Smooth muscle cell (in vitro differentiated cells): ENCODE results near the gene UQCC3. TPM values are rescaled to one million over a fixed set of nuclear protein-coding genes. Genes with fewer than 3 reads are reported as not detected.

Experiments used
- DNase-seq: peaks from one replicate; lab custom pipeline; 2025; ENCODE audit not compliant: unreplicated experiment; lab: John Stamatoyannopoulos, UW
- H2AFZ ChIP-seq: fragments of 200-600 bp; sonication (generic); 2 replicates; pipeline ENCODE4 v1.6.0; 2016; ENCODE audit warnings: antibody characterized with exemption, low read depth, mild to moderate bottlenecking
- H3F3A ChIP-seq: fragments of 200-600 bp; sonication (generic); 2 replicates; pipeline ENCODE4 v1.6.0; 2017; ENCODE audit warnings: antibody characterized with exemption, low read depth
- H3K27ac ChIP-seq: fragments of 200-600 bp; sonication (generic); 2 replicates; pipeline ENCODE4 v1.5.1; 2016; ENCODE audit warnings: low read depth, mild to moderate bottlenecking
- H3K27me3 ChIP-seq: fragments of 200-600 bp; sonication (generic); 2 replicates; pipeline ENCODE4 v1.6.1; 2016; ENCODE audit warnings: low read depth, mild to moderate bottlenecking
- H3K36me3 ChIP-seq: fragments of 200-600 bp; sonication (generic); 2 replicates; pipeline ENCODE4 v1.5.1; 2016; ENCODE audit warnings: low read depth
- H3K4me1 ChIP-seq: fragments of 200-600 bp; sonication (generic); 2 replicates; pipeline ENCODE4 v1.5.1; 2016; ENCODE audit warnings: low read depth
- H3K4me2 ChIP-seq: fragments of 200-600 bp; sonication (generic); 2 replicates; pipeline ENCODE4 v1.6.0; 2016; ENCODE audit warnings: mild to moderate bottlenecking
- H3K4me3 ChIP-seq: fragments of 200-600 bp; sonication (generic); 2 replicates; pipeline ENCODE4 v1.5.1; 2016; ENCODE audit warnings: mild to moderate bottlenecking
- H3K79me2 ChIP-seq: fragments of 200-600 bp; sonication (generic); 2 replicates; pipeline ENCODE4 v1.6.0; 2016; ENCODE audit warnings: low read depth, mild to moderate bottlenecking
- H3K9ac ChIP-seq: fragments of 200-600 bp; sonication (generic); 2 replicates; pipeline ENCODE4 v1.6.0; 2016; ENCODE audit warnings: low read depth
- H3K9me3 ChIP-seq: fragments of 200-600 bp; sonication (generic); replicated peaks from 2 replicates; pipeline ENCODE4 v1.5.1; 2016; ENCODE audit warnings: low read depth
- H4K20me1 ChIP-seq: fragments of 200-600 bp; sonication (generic); 2 replicates; pipeline ENCODE4 v1.6.0; 2016; ENCODE audit warnings: low read depth
- WGBS: methylation state at CpG from one replicate; pipeline ENCODE4 v1.1.7; 2016; ENCODE audit warnings: low lambda C conversion rate; 5-methylcytosine and 5-hydroxymethylcytosine counted together
- polyA plus RNA-seq: library from polyadenylated mRNA; unstranded; fragments of >200 nt; fragmentation: Nextera tagmentation; extraction: Ambion mirVana; gene quantifications from 2 replicates; pipeline ENCODE4 v1.2.1, GENCODE V29; 2016
- small RNA-seq: library from RNA; depleted of rRNA; stranded (forward); fragments of <200 nt; gene quantifications from one replicate; pipeline ENCODE3, GENCODE V24; 2014
- total RNA-seq: library from RNA; depleted of rRNA; stranded (reverse); fragments of >200 nt; gene quantifications from 2 replicates; pipeline ENCODE4 v1.2.3, GENCODE V29; 2014
- TF ChIP-seq, protein P1 (sequence below): fragments of 200-600 bp; sonication (generic); IDR thresholded peaks from 2 replicates; pipeline ENCODE4 v1.5.1; 2017; ENCODE audit warnings: borderline replicate concordance, mild to moderate bottlenecking, antibody characterized with exemption; ENCODE audit not compliant: insufficient read depth, poor library complexity, severe bottlenecking

Gene UQCC3
- total and polyA plus RNA-seq, 2 experiments from 2014 or later: 7.7 to 14.4 TPM

GRCh38 chr11:62719302-62719978 is 48.0 kb downstream of the UQCC3 start:
- peaks cover 35% of the 10 kb centered on the region for H3F3A ChIP-seq
- no peak overlapping the region for H3K27ac ChIP-seq
- H3K4me2 ChIP-seq: no peak overlapping the region
- peaks cover 31% of the 10 kb centered on the region for H3K36me3 ChIP-seq
- H2AFZ ChIP-seq: no peak overlapping the region
- no peaks in the 10 kb centered on the region for H3K9me3 ChIP-seq
- peaks cover 5% of the 10 kb centered on the region for H3K4me1 ChIP-seq
- H3K4me3 ChIP-seq: no peak overlapping the region
- peaks cover 31% of the 10 kb centered on the region for H4K20me1 ChIP-seq
- WGBS: 96% methylated on average over 2 of the region's 2 CpGs
- TF ChIP-seq, protein P1, sequence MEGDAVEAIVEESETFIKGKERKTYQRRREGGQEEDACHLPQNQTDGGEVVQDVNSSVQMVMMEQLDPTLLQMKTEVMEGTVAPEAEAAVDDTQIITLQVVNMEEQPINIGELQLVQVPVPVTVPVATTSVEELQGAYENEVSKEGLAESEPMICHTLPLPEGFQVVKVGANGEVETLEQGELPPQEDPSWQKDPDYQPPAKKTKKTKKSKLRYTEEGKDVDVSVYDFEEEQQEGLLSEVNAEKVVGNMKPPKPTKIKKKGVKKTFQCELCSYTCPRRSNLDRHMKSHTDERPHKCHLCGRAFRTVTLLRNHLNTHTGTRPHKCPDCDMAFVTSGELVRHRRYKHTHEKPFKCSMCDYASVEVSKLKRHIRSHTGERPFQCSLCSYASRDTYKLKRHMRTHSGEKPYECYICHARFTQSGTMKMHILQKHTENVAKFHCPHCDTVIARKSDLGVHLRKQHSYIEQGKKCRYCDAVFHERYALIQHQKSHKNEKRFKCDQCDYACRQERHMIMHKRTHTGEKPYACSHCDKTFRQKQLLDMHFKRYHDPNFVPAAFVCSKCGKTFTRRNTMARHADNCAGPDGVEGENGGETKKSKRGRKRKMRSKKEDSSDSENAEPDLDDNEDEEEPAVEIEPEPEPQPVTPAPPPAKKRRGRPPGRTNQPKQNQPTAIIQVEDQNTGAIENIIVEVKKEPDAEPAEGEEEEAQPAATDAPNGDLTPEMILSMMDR: no peak
- DNase-seq: no peak
- peaks cover 76% of the 10 kb centered on the region for H3K79me2 ChIP-seq
- H3K9ac ChIP-seq: no peak overlapping the region
- H3K27me3 ChIP-seq: no peaks in the 10 kb centered on the region

DNA sequence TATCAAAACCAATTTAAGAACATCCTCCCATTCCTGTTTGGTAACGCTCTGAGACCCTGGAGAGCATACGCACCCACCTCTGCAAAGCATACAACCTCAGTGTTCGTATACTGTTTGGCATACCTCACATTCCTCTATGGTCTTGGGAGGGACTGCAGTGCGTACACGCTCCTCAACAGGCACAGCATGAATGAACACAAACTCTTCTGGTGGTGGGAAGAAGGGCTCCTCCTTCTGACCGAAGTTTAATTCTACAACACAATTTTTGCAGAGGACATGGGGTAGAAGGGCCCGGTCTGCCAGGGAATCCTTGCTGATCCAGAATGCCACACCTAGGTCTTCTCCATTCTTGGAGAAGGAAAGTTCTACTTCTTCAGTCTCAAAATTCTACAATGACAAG is 50.5 kb downstream of the UQCC3 start:
- H3F3A ChIP-seq: peaks cover 24% of the 10 kb centered on the region
- H3K9ac ChIP-seq: no peak overlapping the region
- H2AFZ ChIP-seq: no peak overlapping the region
- H3K79me2 ChIP-seq: peaks cover 88% of the 10 kb centered on the region
- no peak overlapping the region for H3K4me3 ChIP-seq
- no peak overlapping the region for H3K4me2 ChIP-seq
- H3K9me3 ChIP-seq: no peaks in the 10 kb centered on the region
- peaks cover 31% of the 10 kb centered on the region for H3K36me3 ChIP-seq
- 80% methylated on average over 7 of the region's 7 CpGs for WGBS
- no peak for DNase-seq
- H3K27me3 ChIP-seq: no peaks in the 10 kb centered on the region
- TF ChIP-seq, protein P1: no peak
- H4K20me1 ChIP-seq: peaks cover 53% of the 10 kb centered on the region
- H3K27ac ChIP-seq: no peak overlapping the region
- H3K4me1 ChIP-seq: peaks cover 16% of the 10 kb centered on the region

Small RNAs within 50 kb of the gene (small RNA-seq; reads per million reads assigned to genes)
- not detected for gene SNORA57

Other genes with a start within 250 kb of the UQCC3 start
- gene AHNAK, start 124.9 kb upstream of the UQCC3 start, total RNA-seq: 229 and 240 TPM in 2 replicates
- gene AHNAK, start 124.9 kb upstream of the UQCC3 start, polyA plus RNA-seq: 27.2 and 58.8 TPM in 2 replicates
- gene EEF1G, start 97.8 kb upstream of the UQCC3 start, total RNA-seq: 773 and 864 TPM in 2 replicates
- gene EEF1G, start 97.8 kb upstream of the UQCC3 start, polyA plus RNA-seq: 433 and 463 TPM in 2 replicates
- 3.0 and 5.5 TPM in 2 replicates for gene TUT1, start 80.2 kb upstream of the UQCC3 start, total RNA-seq
- gene TUT1, start 80.2 kb upstream of the UQCC3 start, polyA plus RNA-seq: 15.9 and 18.6 TPM in 2 replicates
- gene MTA2, start 69.8 kb upstream of the UQCC3 start, total RNA-seq: 57.0 and 65.9 TPM in 2 replicates
- gene MTA2, start 69.8 kb upstream of the UQCC3 start, polyA plus RNA-seq: 20.5 and 22.7 TPM in 2 replicates
- 20.6 and 35.0 TPM in 2 replicates for gene EML3, start 58.9 kb upstream of the UQCC3 start, total RNA-seq
- gene EML3, start 58.9 kb upstream of the UQCC3 start, polyA plus RNA-seq: 36.8 and 47.2 TPM in 2 replicates
- 0.63 and 4.0 TPM in 2 replicates for gene ROM1, start 58.4 kb upstream of the UQCC3 start, total RNA-seq
- 0.91 and 1.4 TPM in 2 replicates for gene ROM1, start 58.4 kb upstream of the UQCC3 start, polyA plus RNA-seq
- gene B3GAT3, start 49.7 kb upstream of the UQCC3 start, total RNA-seq: 19.3 and 20.0 TPM in 2 replicates
- 66.9 and 73.8 TPM in 2 replicates for gene B3GAT3, start 49.7 kb upstream of the UQCC3 start, polyA plus RNA-seq
- 176 and 186 TPM in 2 replicates for gene GANAB, start 25.1 kb upstream of the UQCC3 start, total RNA-seq
- 194 and 225 TPM in 2 replicates for gene GANAB, start 25.1 kb upstream of the UQCC3 start, polyA plus RNA-seq
- 7.3 and 8.2 TPM in 2 replicates for gene INTS5, start 18.4 kb upstream of the UQCC3 start, total RNA-seq
- gene INTS5, start 18.4 kb upstream of the UQCC3 start, polyA plus RNA-seq: 11.9 and 13.2 TPM in 2 replicates
- gene C11orf98, start 6.5 kb upstream of the UQCC3 start, total RNA-seq: 54.4 and 68.4 TPM in 2 replicates
- gene C11orf98, start 6.5 kb upstream of the UQCC3 start, polyA plus RNA-seq: 101 and 114 TPM in 2 replicates
- 1.3 and 4.9 TPM in 2 replicates for gene CSKMT, start 6.4 kb upstream of the UQCC3 start, total RNA-seq
- gene CSKMT, start 6.4 kb upstream of the UQCC3 start, polyA plus RNA-seq: 1.4 and 9.8 TPM in 2 replicates
- gene LBHD1, start 594 bp downstream of the UQCC3 start, total RNA-seq: 1.5 and 5.6 TPM in 2 replicates
- gene LBHD1, start 594 bp downstream of the UQCC3 start, polyA plus RNA-seq: 3.9 and 7.7 TPM in 2 replicates
- 52.2 and 58.1 TPM in 2 replicates for gene UBXN1, start 7.4 kb downstream of the UQCC3 start, total RNA-seq
- 73.5 and 78.4 TPM in 2 replicates for gene UBXN1, start 7.4 kb downstream of the UQCC3 start, polyA plus RNA-seq
- 0.76 and 1.3 TPM in 2 replicates for gene LRRN4CL, start 17.9 kb downstream of the UQCC3 start, total RNA-seq
- not detected in 2 replicates for gene LRRN4CL, start 17.9 kb downstream of the UQCC3 start, polyA plus RNA-seq
- 76.4 and 79.7 TPM in 2 replicates for gene BSCL2, start 35.8 kb downstream of the UQCC3 start, total RNA-seq
- gene BSCL2, start 35.8 kb downstream of the UQCC3 start, polyA plus RNA-seq: 115 and 123 TPM in 2 replicates
- gene GNG3, start 36.0 kb downstream of the UQCC3 start, total RNA-seq: 0.18 TPM in 1 of 2 replicates, not detected in the other
- gene GNG3, start 36.0 kb downstream of the UQCC3 start, polyA plus RNA-seq: 0.18 and 1.2 TPM in 2 replicates
- 14.3 and 19.4 TPM in 2 replicates for gene HNRNPUL2, start 55.8 kb downstream of the UQCC3 start, total RNA-seq
- 3.6 and 4.5 TPM in 2 replicates for gene HNRNPUL2, start 55.8 kb downstream of the UQCC3 start, polyA plus RNA-seq
- gene TTC9C, start 56.8 kb downstream of the UQCC3 start, total RNA-seq: 20.1 and 53.0 TPM in 2 replicates
- 46.9 and 49.3 TPM in 2 replicates for gene TTC9C, start 56.8 kb downstream of the UQCC3 start, polyA plus RNA-seq
- 3.3 TPM in 2 replicates for gene ZBTB3, start 82.5 kb downstream of the UQCC3 start, total RNA-seq
- 2.9 and 3.6 TPM in 2 replicates for gene ZBTB3, start 82.5 kb downstream of the UQCC3 start, polyA plus RNA-seq
- 147 and 197 TPM in 2 replicates for gene POLR2G, start 89.9 kb downstream of the UQCC3 start, total RNA-seq
- 192 and 220 TPM in 2 replicates for gene POLR2G, start 89.9 kb downstream of the UQCC3 start, polyA plus RNA-seq
- gene TAF6L, start 99.7 kb downstream of the UQCC3 start, total RNA-seq: 10.5 and 11.9 TPM in 2 replicates
- gene TAF6L, start 99.7 kb downstream of the UQCC3 start, polyA plus RNA-seq: 18.6 and 27.2 TPM in 2 replicates
- 96.0 and 103 TPM in 2 replicates for gene TMEM179B, start 115.7 kb downstream of the UQCC3 start, total RNA-seq
- gene TMEM179B, start 115.7 kb downstream of the UQCC3 start, polyA plus RNA-seq: 113 and 125 TPM in 2 replicates
- 43.2 and 47.8 TPM in 2 replicates for gene TMEM223, start 120.3 kb downstream of the UQCC3 start, total RNA-seq
- 40.8 and 46.8 TPM in 2 replicates for gene TMEM223, start 120.3 kb downstream of the UQCC3 start, polyA plus RNA-seq
- gene NXF1, start 133.8 kb downstream of the UQCC3 start, total RNA-seq: 33.4 and 35.4 TPM in 2 replicates
- 46.5 and 78.8 TPM in 2 replicates for gene NXF1, start 133.8 kb downstream of the UQCC3 start, polyA plus RNA-seq
- 44.6 and 52.6 TPM in 2 replicates for gene STX5, start 160.4 kb downstream of the UQCC3 start, total RNA-seq
- gene STX5, start 160.4 kb downstream of the UQCC3 start, polyA plus RNA-seq: 67.9 and 69.0 TPM in 2 replicates
- not detected in 2 replicates for gene TEX54, start 161.2 kb downstream of the UQCC3 start, total RNA-seq
- 1.4 and 3.1 TPM in 2 replicates for gene TEX54, start 161.2 kb downstream of the UQCC3 start, polyA plus RNA-seq
- gene WDR74, start 167.9 kb downstream of the UQCC3 start, total RNA-seq: 19.3 and 36.6 TPM in 2 replicates
- 41.3 and 46.1 TPM in 2 replicates for gene WDR74, start 167.9 kb downstream of the UQCC3 start, polyA plus RNA-seq
- 181 and 248 TPM in 2 replicates for gene SLC3A2, start 209.2 kb downstream of the UQCC3 start, total RNA-seq
- 179 and 291 TPM in 2 replicates for gene SLC3A2, start 209.2 kb downstream of the UQCC3 start, polyA plus RNA-seq
- not detected in 2 replicates for gene CHRM1, start 249.7 kb downstream of the UQCC3 start, total RNA-seq
- gene CHRM1, start 249.7 kb downstream of the UQCC3 start, polyA plus RNA-seq: not detected in 2 replicates